ENCODE results near the gene CDX1.

Gene CDX1

DNA sequence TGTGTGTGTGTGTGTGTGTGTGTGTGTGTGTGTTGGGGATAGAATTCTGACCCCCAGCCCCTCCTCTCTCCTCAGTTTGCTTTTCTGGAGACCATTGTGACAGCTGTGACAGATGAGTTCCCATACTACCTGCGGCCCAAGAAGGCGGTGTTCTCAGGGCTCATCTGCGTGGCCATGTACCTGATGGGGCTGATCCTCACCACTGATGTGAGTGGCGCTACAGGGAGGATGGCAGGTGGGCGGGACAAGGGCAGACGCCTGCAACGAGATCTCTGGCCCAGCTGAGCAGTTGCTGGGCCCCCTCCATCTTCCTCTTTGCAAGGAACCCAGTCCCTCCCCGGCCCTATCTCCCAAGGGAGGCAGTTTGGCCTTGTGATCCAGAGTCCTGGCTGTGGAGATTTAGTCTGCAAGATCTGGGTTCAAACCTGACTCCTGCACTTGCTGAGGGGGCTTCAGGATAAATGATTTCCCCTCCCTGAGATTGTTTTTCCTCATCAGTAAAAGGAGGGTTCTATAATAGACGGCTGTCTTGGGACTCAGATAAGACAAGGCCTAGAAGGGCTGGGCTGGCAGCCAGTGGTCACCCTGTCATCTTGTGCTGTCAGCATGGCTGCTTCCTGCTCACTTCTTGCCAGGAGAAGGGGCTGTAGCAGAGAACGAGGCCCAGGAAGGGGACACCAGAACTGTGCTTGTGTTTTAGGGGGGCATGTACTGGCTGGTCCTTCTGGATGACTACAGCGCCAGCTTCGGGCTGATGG is 37.4 kb downstream of the CDX1 start:
- no peak for FAIRE-seq
- DNase-seq (ENCODE audit: low spot score): no peak

DNA sequence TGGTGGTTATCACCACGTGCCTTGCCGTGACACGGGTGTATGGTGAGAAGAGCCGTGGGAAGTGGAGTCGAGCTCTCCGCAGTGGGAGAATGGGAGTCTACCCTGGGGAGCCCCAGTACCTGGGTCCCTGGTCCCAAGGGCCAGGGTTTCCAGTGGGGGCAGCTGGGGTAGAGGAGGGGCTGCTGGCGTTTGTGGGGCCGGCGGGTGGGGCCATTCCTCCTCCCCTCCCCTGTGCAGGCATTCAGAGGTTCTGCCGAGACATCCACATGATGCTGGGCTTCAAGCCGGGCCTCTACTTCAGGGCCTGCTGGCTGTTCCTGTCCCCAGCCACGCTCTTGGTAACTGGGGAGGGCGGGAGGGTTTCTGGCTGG is 38.0 kb downstream of the CDX1 start:
- DNase-seq (ENCODE audit: low spot score) (no peak), FAIRE-seq (no peak)

DNA sequence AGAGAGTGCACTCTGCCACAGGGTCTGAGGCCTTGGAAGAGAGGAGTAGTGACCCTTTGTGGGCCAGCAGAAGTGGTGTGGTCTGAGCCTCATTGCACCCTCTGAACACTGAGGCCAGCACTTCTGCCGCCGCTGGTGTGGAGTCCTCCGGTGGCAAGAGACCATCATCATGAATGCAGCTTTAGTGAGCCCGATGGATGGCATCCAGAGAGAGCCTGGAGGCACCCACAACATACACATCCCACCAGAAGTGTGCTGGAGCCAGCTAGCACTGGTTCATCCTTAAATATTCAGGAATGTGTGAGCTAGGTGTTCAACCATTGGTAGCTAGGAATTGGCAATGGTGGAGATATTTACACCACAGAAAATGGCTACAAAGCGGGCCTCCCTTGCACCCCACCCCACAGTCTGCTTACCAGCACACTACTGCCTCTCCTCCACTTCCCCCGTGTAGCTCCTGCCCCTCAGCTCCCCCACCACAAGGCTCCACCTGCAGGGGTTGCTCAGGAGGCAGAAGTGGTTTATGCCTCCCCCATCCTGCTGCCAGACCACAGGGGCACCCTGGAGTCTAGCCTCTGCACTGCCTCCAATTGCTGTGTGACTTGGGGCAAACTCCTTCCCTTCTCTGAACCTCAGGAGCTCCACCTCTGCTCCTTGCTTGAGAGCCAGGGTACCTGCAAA is 39.7 kb downstream of the CDX1 start:
- no peak for FAIRE-seq

DNA sequence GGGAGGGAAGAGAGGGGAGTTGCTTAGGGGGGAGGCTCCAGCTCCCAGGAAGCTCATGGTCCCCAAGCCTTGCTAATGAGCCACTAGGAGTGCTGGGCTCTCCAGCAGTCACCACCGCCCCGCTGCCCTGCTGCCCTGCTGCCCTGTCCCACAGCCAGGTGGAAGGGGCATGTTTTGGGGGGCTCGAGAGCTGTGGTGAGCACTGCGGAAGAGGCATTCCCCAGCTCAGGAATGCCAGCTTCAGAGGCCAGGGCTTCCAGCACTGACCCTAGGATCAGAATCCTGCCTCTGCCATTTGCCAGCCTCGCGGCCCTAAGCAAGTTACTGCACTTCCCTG is 40.2 kb downstream of the CDX1 start:
- DNase-seq (ENCODE audit: low spot score) (no peak), FAIRE-seq (no peak)

More for the DNA sequence above, 39.7 kb downstream of the CDX1 start:
- DNase-seq (ENCODE audit: low spot score): no peak

DNA sequence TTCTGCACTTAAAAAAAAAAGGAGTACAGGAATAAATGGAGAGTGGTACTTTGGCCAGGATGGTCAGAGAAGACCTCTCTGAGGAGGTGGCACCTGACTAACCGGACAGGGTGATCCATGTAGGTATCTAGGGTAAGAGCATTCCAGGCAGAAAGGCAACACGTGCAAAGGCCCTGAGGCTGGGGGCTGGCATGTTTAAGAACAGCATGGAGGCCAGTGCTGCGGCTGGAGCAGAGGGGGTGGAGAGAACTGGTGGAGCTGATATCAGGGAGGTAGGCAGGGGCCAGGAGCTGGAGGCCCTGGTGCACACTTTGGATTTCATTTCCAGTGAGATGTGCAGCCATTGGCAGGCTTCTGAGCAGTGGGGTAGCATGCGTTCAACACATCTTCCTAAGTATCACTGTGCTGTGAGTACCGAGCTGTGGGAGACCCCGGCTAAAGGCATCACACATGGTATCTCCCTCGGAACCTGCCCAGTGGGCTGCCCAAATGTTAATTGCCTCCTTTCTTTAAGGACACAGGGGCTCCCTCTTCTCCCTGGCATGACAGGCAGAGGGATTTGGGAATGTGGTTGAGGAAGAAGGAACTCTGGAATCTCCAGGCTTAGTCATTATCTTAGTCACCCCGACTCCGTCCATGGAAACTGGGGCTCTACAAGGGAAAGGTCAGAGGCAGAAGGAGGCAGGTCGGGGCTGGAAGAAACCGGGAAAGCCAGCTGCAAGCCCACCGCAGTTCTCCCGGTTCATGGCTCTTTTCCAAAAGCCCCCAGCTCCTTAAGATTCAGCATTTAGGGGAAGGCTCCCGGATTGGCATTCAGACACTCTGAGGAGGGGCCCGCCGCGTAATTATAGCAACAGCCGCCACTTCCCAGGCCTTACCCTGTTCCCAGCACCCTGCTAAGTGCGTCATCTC is 41.9 kb downstream of the CDX1 start:
- no peak for DNase-seq (ENCODE audit: low spot score)
- no peak for FAIRE-seq

DNA sequence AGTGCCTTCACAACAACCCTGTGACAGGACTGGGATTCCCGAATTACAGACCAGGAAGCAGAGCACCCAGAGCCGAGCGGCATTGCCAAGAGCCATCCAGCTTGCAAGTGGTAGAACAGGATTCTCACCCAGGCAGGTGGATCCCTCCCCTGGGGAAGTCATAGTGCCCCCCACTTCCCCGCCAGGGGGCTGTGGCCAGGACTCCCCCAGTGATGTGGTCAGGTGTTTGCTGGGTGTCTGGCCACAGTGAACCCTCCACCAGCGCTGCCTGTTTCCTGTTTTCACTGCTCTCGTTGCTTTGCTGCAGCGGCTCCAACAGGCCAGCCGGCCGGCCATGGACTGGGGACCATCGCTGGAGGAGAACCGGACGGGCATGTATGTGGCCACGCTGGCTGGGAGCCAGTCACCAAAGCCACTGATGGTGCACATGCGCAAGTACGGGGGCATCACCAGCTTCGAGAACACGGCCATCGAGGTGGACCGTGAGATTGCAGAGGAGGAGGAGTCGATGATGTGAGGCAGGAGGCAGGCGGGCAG is 42.6 kb downstream of the CDX1 start:
- FAIRE-seq: no peak

DNA sequence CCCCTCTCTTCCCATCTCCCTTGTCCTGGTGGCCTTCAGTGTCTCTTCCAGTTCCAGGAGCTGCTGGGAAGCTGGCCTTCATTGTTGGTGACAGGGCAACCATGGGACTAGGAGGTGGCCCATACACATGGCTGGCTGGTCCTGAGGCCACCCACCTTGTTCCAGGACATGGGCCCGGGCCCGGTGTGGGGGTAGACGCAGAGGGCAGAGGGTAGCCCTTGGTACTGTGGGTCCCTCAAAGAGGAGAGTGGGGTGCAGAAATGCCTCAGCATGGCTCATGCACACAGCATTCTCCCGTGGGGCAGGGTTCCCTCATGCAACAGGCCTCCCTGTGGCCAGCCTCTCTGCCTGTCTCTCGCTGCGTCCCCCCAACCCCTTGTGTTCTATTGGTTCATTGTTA is 44.1 kb downstream of the CDX1 start:
- FAIRE-seq: no peak
- no peak for DNase-seq (ENCODE audit: low spot score)

More for the DNA sequence above, 42.6 kb downstream of the CDX1 start:
- no peak for DNase-seq (ENCODE audit: low spot score)

DNA sequence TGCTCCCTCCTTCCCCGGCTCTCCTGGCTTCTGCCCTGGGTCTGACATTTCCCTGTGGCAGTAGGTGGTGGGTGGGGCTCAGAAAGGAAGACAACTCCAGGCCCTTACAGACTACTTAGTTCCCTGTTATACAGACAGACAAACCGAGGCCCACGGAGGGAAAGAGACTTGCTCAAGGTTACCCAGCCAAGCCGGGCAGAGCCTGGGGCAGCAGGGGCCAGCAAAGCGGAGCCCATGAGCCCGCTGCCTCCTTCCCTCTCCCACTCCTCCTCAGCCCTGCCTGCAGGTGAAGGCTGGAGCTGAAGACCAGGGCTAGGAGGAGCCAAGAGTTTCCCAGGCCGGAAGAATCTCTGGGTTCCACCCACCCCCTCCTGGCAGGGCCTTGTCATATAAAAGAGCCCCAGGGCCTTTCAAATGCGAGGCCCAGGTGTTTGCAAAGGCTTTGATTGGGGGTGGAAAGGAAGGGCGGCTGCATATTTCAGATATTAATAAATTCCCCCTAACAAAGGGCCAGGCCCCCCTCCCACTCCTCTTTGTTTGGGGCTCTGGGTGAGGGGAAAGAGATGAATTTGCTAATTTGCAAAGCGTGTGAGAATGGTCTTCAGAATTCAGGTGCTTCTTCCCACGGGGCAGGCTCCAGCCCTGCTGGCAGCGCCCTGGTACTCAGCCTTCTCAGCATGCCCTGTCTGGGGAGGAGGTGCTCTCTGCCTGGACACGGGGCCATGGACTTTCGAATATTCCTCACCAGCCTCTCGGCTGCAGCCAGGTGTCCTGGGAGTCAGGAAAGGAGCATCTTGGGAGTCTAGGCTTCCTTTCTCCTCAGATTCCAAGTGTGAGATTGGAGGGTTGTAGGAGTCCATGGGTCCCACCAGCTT is 44.8 kb downstream of the CDX1 start:
- no peak for FAIRE-seq
- DNase-seq (ENCODE audit: low spot score): no peak

DNA sequence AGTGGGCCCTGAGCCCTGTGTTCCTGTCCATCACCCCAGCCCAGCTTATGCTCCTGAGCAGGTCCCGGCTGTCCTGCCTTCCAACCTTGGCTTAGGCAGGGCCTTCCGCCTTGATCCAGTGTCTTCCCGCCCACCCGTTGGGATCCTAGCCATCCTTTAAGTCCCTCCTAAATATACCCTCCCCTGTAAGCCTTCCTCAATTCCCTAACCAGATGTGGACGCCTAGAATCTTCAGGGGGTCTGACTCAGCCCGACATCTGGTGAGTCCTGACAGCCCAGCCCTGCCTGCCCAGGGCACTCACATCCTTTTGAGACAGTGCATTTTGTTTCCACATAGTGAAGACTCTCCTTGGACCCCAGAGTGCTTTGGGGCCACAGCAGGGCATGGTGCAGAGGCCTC is 47.0 kb downstream of the CDX1 start:
- no peak for FAIRE-seq
- DNase-seq (ENCODE audit: low spot score): no peak

DNA sequence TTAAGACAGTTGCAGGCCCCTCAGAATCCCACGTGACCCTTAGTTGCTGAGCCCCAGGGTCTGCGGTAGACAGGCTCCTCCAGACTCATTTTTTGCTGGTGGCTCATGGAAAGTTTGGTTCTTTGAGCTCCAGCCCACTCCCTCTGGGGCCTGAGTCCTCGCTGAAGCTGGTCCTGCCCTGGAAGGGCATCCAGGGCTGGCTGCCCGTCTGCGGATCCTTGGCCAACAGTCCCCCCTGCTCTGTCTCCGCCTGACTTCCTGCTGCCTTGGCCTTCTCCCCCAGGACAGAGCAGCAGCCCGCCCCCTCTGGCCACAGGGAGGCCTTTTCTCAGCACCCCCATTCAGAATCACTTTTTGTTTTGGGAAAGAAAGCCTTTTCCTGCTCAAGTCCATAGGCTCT is 47.7 kb downstream of the CDX1 start:
- no peak for DNase-seq (ENCODE audit: low spot score)
- FAIRE-seq: no peak

DNA sequence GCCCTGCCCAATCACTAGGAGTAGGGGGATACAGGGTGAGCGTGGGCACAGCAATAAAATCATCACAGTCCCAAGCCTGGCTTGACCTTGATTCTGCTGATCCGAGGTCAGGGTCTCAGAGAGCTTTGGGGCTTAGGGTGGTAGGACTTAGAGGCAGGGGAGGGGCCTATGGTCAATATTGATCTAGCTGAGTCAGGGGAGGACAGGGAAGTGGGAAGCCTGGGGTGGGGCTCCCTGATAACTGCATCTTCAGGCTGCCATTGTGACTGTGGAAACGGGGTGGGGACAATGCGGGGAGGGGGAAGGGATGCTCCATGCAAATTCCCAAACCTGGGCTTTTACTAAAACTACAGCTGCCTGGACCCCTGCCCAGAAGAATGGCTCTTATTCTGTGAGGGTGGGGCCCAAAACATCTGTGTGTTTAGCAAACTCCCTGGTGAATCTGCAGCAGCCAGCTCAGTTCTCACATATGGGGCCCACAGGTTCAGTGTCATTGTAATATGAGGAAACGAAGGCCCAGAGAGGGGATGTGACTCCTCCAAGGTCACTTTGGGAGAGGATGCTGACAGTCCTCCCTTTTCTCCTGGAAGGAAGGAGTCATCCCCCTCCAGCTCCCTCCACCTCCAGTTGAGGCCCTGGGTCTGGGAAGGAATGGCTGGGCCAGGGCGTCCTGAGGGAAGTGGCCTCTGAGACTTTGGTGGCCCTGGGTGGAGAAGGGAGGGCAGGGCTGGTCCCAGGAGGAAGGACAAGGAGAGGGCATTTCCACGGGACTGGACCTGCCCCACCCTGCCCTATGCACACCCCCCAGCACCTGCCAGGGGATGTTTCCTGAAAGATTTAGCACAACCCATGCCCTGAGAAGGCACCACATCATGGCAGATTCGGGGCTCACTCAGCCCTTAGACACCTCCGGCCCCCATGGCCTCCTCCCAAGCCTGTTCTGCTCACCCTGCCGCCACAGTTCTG is 49.7 kb downstream of the CDX1 start:
- DNase-seq (ENCODE audit: low spot score) (no peak), FAIRE-seq (no peak)

DNA sequence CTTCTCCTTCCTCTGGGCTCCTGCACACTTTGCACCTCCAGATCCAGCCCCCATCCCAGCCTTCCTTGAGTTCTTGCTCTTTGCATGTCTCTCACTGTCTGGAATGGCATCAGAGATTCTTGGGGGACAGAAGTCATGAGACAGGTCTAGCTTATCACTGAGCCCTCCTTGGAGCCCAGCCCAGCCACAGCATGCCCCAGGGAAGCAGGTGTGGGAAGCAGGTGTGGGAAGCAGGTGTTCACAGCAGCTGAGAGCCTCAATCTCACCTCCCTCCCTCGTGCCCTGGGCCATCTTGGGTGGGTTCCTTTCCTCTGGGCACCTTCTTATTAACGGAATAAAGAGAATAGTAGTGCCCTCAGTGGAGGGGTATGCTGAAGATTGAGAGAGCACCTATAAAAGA is 50.5 kb downstream of the CDX1 start:
- DNase-seq (ENCODE audit: low spot score) (no peak), FAIRE-seq (no peak)

DNA sequence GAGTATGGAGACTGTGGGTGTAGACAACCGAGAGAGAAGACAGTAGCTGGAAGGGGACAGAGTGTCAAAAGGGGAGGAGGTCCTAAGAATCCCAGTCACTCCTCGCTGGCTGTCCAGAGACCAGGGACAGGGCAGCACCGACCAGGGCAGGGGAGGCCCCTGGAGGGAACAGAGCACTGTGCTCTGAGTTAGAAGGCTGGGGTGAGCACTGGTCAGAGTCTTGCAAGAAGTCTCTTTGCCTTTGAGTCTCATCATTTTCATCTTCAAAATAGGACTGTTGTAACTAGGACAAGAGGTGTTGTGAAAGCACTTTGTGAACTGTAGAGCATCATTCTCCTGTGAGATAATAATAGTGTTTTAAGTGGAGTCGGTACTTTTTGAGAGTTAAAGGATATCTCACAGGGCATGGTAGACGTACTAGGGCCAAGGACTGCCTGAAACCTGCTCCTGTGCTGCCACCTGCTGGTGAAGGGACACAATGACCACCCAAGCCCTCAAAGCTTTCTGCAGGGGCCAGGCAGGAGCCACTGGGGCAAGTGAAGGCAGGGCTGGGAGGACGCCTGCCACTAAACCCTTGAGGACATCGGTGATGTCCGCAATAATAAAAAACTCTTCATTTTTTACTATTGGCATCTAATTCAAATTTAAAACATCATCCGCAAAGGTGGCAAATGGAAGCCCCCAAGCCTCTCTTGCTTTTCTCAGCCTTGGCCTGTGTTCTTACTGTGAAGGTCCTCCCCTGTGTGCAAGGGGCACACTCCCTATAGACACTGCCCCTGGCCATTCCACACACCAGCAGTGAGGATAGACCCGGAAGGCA is 51.5 kb downstream of the CDX1 start:
- FAIRE-seq (peak; percentile 48), DNase-seq (ENCODE audit: low spot score) (peak; percentile 89)

DNA sequence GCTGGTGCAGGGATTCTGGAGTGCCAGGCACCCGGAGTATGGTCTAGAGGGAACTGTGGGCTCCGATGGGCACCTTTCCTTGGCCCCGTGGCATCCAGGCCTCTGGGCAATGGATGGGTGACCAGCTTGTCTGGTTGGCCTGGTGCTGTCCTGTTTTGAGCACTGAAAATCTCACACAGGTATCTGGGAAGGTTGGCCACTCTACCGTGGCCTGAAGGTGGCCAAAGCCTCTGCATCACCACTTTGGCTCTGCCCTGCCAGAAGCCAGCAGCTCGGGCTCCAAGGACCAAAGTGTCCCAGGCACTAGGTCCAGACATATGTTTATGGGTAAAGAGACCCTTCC is 52.1 kb downstream of the CDX1 start:
- no peak for DNase-seq (ENCODE audit: low spot score)

DNA sequence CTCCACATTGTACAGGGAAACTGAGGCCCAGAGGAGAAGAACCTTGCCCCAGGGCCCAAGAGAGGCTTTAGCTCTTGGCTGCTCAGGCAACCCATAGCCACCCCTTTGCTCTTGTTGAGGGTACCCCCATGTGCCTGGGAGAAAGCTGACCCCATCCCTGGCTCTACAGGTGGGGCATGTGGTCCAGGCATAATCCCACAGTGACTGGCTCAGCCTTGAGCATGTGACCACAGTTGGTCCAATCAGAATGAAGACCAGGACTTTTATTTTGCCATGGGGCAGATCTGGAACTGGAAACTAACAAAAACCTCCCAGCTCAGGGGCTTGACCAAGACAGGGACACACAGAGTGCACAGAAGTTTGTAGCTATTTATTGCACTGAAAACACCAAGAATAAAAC is 52.6 kb downstream of the CDX1 start:
- FAIRE-seq (no peak), DNase-seq (ENCODE audit: low spot score) (no peak)

More for the DNA sequence above, 52.1 kb downstream of the CDX1 start:
- no peak for FAIRE-seq

DNA sequence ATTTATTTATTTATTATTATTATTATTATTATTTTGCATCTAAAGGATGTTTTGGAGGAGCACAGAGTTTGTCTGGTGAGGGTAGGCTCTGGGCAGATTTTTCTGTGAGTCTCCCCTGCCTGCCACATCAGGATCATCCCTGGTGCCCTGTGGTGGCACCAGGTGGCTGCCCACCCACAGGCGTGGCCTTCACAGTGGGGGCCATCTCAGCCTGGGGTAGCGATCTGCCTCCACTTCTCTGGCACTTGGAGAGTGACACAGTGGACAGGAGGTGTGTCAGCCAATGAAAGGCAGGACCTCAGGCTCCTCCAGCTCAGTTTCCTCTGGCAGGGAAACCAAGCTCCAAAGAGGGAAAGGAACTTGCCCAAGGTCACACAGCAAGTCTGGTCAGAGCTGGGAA is 53.3 kb downstream of the CDX1 start:
- no peak for FAIRE-seq
- no peak for DNase-seq (ENCODE audit: low spot score)

DNA sequence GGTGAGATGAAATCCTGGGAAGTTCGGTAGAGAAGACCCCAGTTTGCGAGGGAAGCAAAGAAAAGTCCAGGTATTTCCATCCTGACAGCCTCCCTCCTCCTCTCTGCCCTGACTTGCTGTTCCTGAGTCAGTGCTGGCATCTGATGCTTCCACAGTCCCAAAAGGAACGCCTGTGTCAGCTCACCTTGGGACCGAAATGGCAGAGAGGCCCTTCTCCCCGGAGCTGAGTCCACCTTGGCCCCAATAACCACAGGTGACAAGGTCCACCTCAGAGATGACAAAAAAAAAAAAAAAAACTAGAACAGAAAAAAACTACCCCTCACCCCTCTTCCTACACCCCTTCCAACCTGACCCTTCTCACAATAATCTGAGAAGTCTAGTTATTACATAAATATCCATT is 54.9 kb downstream of the CDX1 start:
- FAIRE-seq (no peak), DNase-seq (ENCODE audit: low spot score) (no peak)

DNA sequence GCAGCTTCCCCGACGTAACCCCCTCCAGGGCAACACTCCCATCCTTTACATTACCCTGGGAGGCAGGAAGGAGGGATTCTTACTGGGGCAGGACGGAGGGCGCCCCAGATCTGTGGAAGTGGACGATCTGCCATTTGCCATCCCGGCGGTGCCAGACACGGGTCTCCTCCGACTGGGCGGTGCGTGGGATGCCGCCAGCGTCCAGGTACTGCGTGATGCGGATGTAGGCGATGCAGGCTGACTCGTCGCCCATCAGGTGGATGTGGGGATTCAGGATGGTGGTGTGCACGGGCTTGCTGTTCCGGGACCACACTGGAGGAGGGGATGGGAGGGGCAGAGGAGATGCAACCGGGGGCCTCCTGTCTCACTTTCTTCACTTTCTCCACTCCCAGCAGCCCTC is 56.3 kb downstream of the CDX1 start:
- FAIRE-seq: no peak
- DNase-seq (ENCODE audit: low spot score): no peak

DNA sequence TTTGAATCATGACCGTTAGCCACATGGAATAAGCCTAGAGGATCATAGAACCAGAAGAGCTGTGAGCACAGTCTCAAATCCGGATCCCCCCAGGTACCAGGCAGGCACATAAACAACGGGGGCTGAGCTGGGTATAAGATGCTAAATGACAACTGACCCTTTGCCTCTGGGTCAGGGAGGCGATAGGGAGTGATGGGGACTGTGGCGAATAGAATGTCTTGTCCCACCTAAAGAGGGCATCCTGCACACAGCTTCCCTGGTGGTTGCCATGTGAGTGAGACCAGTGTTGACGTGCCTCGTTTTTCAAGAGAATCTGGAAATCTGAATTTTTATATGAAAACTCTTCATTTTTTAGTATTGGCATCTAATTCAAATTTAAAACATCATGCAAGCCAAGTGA is 56.9 kb downstream of the CDX1 start:
- DNase-seq (ENCODE audit: low spot score): no peak
- FAIRE-seq: no peak

Measured in urothelium cell line (cell line).